ENCODE data around the gene THRAP3.

- no peak for TF ChIP-seq CTCF (IDR thresholded peaks at IDR 0.05)
- TF ChIP-seq POLR2AphosphoS5 (IDR thresholded peaks at IDR 0.05) = no peak
- no peak for TF ChIP-seq EP300 (IDR thresholded peaks at IDR 0.05; ENCODE audit: low read depth)
These were observed 6.6 kb upstream of the THRAP3 start for GRCh38 chr1:36217670-36218069.
